GM13976 (cell line): ENCODE results near the gene MRPL39.
A peak's percentile ranks its signal among the peaks of the same experiment; 100 is the strongest.

ENCODE experiments used
- DNase-seq: peaks from one replicate; pipeline ENCODE4 v3.0.0; 2012; ENCODE audit warnings: low spot score
- CTCF ChIP-seq: IDR thresholded peaks from 2 replicates; pipeline ENCODE4 v1.5.1; 2012; ENCODE audit warnings: borderline replicate concordance, mild to moderate bottlenecking; ENCODE audit not compliant: insufficient read depth; ENCODE audit errors: extremely low read depth, missing control alignments, control extremely low read depth
- in situ Hi-C: fragments of 300-500 bp; cut with MboI; formaldehyde crosslinking; loops from one replicate; pipeline ENCODE4 v1.12.0; 2022; ENCODE audit warnings: low sequenced_read_pairs, mixed read lengths, inconsistent platforms; ENCODE audit not compliant: unreplicated experiment

Gene MRPL39

GRCh38 chr21:25640943-25641292 lies 33.6 kb upstream of the MRPL39 start:
- in situ Hi-C loops = no loop called here
- no peak for DNase-seq
- no peak for TF ChIP-seq CTCF

- in situ Hi-C loops = no loop called here
- DNase-seq = peak; percentile 58
- no peak for TF ChIP-seq CTCF
Measured at GRCh38 chr21:25640202-25640942, 33.1 kb upstream of the MRPL39 start.

- in situ Hi-C loops = no loop called here
- peak; percentile 59 for TF ChIP-seq CTCF
- DNase-seq = peak; percentile 86
Measured at GRCh38 chr21:25639551-25640201, 32.4 kb upstream of the MRPL39 start.

GRCh38 chr21:25638660-25639550 lies 31.6 kb upstream of the MRPL39 start, which contains the start of gene JAM2:
TSS of gene JAM2 (plus strand) at chr21:25639258. CDS start at chr21:25639822, 564 bp downstream.
- in situ Hi-C loops = no loop called here
- peak; percentile 84 for DNase-seq

GRCh38 chr21:25637851-25638659 lies 30.8 kb upstream of the MRPL39 start:
- in situ Hi-C loops = no loop called here

More at GRCh38 chr21:25638660-25639550, 31.6 kb upstream of the MRPL39 start, which contains the start of gene JAM2:
- TF ChIP-seq CTCF = no peak

More at GRCh38 chr21:25637851-25638659, 30.8 kb upstream of the MRPL39 start:
- no peak for TF ChIP-seq CTCF
- no peak for DNase-seq
